ENCODE data around the gene CTNNBL1.
"Not testable (repeated sequence)": the region's sequence is repeated elsewhere in the genome, so short reads cannot be mapped to it uniquely, and the experiment has no call there.

CTNNBL1 gene

GRCh38 chr20:37711001-37711400 is 17.2 kb downstream of the CTNNBL1 start:
- DNase-seq (ENCODE audit: extremely low read depth, low read depth) = no peak
- TF ChIP-seq CTCF (IDR thresholded peaks at IDR 0.05; ENCODE audit: low read depth, low read length, missing control alignments) = no peak
- no peak overlapping the region for H3K4me3 ChIP-seq (replicated peaks; ENCODE audit: low read depth, low read length)

GRCh38 chr20:37711994-37712964 is 18.4 kb downstream of the CTNNBL1 start:
- no peak for TF ChIP-seq CTCF (IDR thresholded peaks at IDR 0.05; ENCODE audit: low read depth, low read length, missing control alignments)
- DNase-seq (ENCODE audit: extremely low read depth, low read depth) = no peak

GRCh38 chr20:37713396-37713795 is 19.6 kb downstream of the CTNNBL1 start:
- no peak overlapping the region for H3K4me3 ChIP-seq (replicated peaks; ENCODE audit: low read depth, low read length)
- no peak for TF ChIP-seq CTCF (IDR thresholded peaks at IDR 0.05; ENCODE audit: low read depth, low read length, missing control alignments)
- no peak for DNase-seq (ENCODE audit: extremely low read depth, low read depth)

More at GRCh38 chr20:37711994-37712964, 18.4 kb downstream of the CTNNBL1 start:
- no peak overlapping the region for H3K4me3 ChIP-seq (replicated peaks; ENCODE audit: low read depth, low read length)

GRCh38 chr20:37714978-37715672 is 21.3 kb downstream of the CTNNBL1 start:
- no peak for DNase-seq (ENCODE audit: extremely low read depth, low read depth)
- H3K4me3 ChIP-seq (replicated peaks; ENCODE audit: low read depth, low read length) = no peak overlapping the region
- TF ChIP-seq CTCF (IDR thresholded peaks at IDR 0.05; ENCODE audit: low read depth, low read length, missing control alignments) = no peak

- TF ChIP-seq CTCF (IDR thresholded peaks at IDR 0.05; ENCODE audit: low read depth, low read length, missing control alignments) = no peak
- DNase-seq (ENCODE audit: extremely low read depth, low read depth) = no peak
- no peak overlapping the region for H3K4me3 ChIP-seq (replicated peaks; ENCODE audit: low read depth, low read length)
These were observed 27.9 kb downstream of the CTNNBL1 start for GRCh38 chr20:37721751-37722150.

- not testable (repeated sequence) for DNase-seq (ENCODE audit: extremely low read depth, low read depth); H3K4me3 ChIP-seq (replicated peaks; ENCODE audit: low read depth, low read length)
These were observed 28.5 kb downstream of the CTNNBL1 start for GRCh38 chr20:37722312-37722711.

- no peak for TF ChIP-seq CTCF (IDR thresholded peaks at IDR 0.05; ENCODE audit: low read depth, low read length, missing control alignments)
- H3K4me3 ChIP-seq (replicated peaks; ENCODE audit: low read depth, low read length) = no peak overlapping the region
- no peak for DNase-seq (ENCODE audit: extremely low read depth, low read depth)
These were observed 29.8 kb downstream of the CTNNBL1 start for GRCh38 chr20:37723668-37724067.
